ENCODE results near the gene TTC1.

TTC1 gene

DNA sequence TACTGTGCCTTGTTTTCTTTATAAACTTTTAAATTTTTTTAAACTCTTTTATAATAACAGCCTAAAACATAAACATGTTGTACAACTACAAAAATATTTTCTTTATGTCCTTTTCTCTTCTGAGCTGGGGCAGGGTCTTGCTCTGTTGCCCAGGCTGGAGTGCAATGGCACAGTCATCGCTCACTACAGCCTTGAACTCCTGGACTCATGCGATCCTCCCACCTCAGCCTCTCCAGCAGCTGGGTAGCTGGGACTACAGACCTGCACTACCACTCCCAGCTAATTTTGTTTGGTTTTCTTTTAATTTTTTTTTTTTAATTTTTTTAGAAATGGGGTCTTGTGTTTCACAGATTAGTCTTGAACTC lies 31.5 kb downstream of the TTC1 start:
- TF ChIP-seq TAF1 (IDR thresholded peaks at IDR 0.05; ENCODE audit: borderline replicate concordance, insufficient read depth, low read length), result no peak
- TF ChIP-seq, protein P1, sequence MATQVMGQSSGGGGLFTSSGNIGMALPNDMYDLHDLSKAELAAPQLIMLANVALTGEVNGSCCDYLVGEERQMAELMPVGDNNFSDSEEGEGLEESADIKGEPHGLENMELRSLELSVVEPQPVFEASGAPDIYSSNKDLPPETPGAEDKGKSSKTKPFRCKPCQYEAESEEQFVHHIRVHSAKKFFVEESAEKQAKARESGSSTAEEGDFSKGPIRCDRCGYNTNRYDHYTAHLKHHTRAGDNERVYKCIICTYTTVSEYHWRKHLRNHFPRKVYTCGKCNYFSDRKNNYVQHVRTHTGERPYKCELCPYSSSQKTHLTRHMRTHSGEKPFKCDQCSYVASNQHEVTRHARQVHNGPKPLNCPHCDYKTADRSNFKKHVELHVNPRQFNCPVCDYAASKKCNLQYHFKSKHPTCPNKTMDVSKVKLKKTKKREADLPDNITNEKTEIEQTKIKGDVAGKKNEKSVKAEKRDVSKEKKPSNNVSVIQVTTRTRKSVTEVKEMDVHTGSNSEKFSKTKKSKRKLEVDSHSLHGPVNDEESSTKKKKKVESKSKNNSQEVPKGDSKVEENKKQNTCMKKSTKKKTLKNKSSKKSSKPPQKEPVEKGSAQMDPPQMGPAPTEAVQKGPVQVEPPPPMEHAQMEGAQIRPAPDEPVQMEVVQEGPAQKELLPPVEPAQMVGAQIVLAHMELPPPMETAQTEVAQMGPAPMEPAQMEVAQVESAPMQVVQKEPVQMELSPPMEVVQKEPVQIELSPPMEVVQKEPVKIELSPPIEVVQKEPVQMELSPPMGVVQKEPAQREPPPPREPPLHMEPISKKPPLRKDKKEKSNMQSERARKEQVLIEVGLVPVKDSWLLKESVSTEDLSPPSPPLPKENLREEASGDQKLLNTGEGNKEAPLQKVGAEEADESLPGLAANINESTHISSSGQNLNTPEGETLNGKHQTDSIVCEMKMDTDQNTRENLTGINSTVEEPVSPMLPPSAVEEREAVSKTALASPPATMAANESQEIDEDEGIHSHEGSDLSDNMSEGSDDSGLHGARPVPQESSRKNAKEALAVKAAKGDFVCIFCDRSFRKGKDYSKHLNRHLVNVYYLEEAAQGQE (IDR thresholded peaks at IDR 0.05; ENCODE audit: insufficient read depth in 1 of 2, low read depth in 2 of 2, low read length in 2 of 2), result no peak
- no peak for TF ChIP-seq SIN3A (IDR thresholded peaks at IDR 0.05; ENCODE audit: borderline replicate concordance, insufficient read depth, low read length)
- no peak for TF ChIP-seq FOXP2 (optimal IDR thresholded peaks at IDR 0.05; ENCODE audit: borderline replicate concordance, extremely low read depth, extremely low read length, insufficient read depth)
- TF ChIP-seq POLR2AphosphoS5 (IDR thresholded peaks at IDR 0.05; ENCODE audit: low read depth, low read length), result no peak

DNA sequence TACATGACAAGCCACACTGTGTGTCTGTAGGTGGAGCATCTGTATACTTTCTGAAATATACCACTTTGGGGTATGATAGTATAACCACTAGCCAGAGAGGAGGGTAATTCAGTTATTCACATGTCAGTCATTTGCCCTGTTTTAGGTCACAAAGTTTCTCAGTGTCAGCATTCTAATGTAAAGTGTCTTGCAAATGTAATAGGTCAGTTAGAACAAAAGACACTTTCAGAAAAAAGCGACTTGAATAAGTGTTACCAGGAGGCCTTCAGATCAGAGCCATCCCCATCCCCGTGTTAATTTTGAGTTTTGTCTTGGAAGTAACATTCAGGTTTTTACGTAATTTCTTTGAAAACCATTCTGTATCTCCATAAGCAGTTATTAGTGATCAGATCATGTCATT lies 33.7 kb downstream of the TTC1 start:
- TF ChIP-seq, protein P1 (IDR thresholded peaks at IDR 0.05; ENCODE audit: insufficient read depth in 1 of 2, low read depth in 2 of 2, low read length in 2 of 2), result no peak
- TF ChIP-seq FOXP2 (optimal IDR thresholded peaks at IDR 0.05; ENCODE audit: borderline replicate concordance, extremely low read depth, extremely low read length, insufficient read depth) (no peak), POLR2AphosphoS5 (IDR thresholded peaks at IDR 0.05; ENCODE audit: low read depth, low read length) (no peak), SIN3A (IDR thresholded peaks at IDR 0.05; ENCODE audit: borderline replicate concordance, insufficient read depth, low read length) (no peak), TAF1 (IDR thresholded peaks at IDR 0.05; ENCODE audit: borderline replicate concordance, insufficient read depth, low read length) (no peak)

DNA sequence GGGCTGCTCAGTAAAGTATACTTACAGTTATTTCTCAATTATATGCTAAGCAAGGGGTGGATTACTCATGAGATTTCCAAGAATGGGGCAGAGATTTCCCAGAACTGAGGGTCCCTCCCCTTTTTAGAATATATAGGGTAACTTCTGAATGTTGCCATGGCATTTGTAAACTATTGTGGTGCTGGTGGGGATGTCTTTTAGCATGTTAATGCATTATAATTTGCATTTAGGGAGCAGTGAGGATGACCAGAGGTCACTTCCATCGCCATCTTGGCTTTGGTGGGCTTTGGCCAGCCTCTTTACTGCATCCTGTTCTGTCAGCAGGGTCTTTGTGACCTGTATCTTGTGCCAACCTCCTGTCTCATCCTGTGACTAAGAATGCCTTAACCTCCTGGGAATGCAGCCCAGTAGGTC lies 35.5 kb downstream of the TTC1 start:
- no peak for TF ChIP-seq TAF1 (IDR thresholded peaks at IDR 0.05; ENCODE audit: borderline replicate concordance, insufficient read depth, low read length)
- TF ChIP-seq SIN3A (IDR thresholded peaks at IDR 0.05; ENCODE audit: borderline replicate concordance, insufficient read depth, low read length), result no peak
- TF ChIP-seq, protein P1 (IDR thresholded peaks at IDR 0.05; ENCODE audit: insufficient read depth in 1 of 2, low read depth in 2 of 2, low read length in 2 of 2), result no peak
- TF ChIP-seq POLR2AphosphoS5 (IDR thresholded peaks at IDR 0.05; ENCODE audit: low read depth, low read length), result no peak
- TF ChIP-seq FOXP2 (optimal IDR thresholded peaks at IDR 0.05; ENCODE audit: borderline replicate concordance, extremely low read depth, extremely low read length, insufficient read depth), result no peak

DNA sequence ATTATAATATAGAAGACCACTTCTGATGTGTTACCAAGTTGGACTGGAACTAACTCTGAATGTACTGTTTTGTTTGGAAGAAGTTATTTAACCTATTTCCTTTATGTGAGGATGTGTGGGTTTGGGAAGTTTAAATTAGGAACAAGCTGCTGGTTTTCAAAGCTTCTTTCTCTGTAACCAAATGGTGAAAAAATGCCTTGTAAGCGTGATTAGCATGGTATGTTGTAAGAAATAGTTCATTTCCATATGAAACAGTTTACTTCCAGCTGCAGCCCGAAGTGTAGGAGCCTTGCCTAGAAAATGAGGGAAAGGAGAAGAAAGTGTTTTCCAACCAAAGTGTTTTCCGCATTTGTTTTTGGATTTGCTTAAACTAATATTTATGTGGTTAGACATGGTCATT lies 36.0 kb downstream of the TTC1 start:
- TF ChIP-seq, protein P1 (IDR thresholded peaks at IDR 0.05; ENCODE audit: insufficient read depth in 1 of 2, low read depth in 2 of 2, low read length in 2 of 2), result no peak
- TF ChIP-seq SIN3A (IDR thresholded peaks at IDR 0.05; ENCODE audit: borderline replicate concordance, insufficient read depth, low read length) (no peak), POLR2AphosphoS5 (IDR thresholded peaks at IDR 0.05; ENCODE audit: low read depth, low read length) (no peak), FOXP2 (optimal IDR thresholded peaks at IDR 0.05; ENCODE audit: borderline replicate concordance, extremely low read depth, extremely low read length, insufficient read depth) (no peak), TAF1 (IDR thresholded peaks at IDR 0.05; ENCODE audit: borderline replicate concordance, insufficient read depth, low read length) (no peak)

DNA sequence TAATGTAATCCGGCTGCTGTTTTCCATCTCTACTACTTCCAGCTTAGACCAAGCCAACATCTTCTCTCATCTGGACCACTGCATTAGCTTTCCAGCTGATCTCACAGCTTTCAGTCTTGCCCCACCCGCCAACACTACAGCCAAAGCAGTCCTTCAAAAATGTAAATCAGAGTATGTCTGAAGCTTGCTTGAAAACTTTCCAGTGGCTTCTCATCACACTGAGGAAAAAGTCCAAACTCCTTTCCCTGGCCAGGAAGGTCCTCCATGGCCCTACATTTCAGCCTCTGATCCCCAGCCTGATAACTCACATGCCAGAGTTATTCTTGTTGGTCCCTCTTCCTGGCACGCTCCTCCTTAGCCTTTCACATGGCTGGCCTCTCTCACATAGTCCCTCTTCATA lies 38.5 kb downstream of the TTC1 start:
- TF ChIP-seq POLR2AphosphoS5 (IDR thresholded peaks at IDR 0.05; ENCODE audit: low read depth, low read length) (no peak), TAF1 (IDR thresholded peaks at IDR 0.05; ENCODE audit: borderline replicate concordance, insufficient read depth, low read length) (no peak)
